SJSA1 (cell line): ENCODE measurements around the gene TGFBR3L. TPM values are rescaled to one million over a fixed set of nuclear protein-coding genes. Genes with fewer than 3 reads are reported as not detected.

Experiments
- DNase-seq, 2 experiments: peaks; one replicate each; pipeline ENCODE4 v3.0.0-alpha.2; 2015 to 2020; ENCODE audit warnings: low spot score in 2 of 2, low read depth in 1 of 2
- H3K27ac ChIP-seq: fragments of 250-450 bp; sonication (Bioruptor Pico); 2 replicates; pipeline ENCODE4 v1.5.1; 2020; ENCODE audit warnings: mild to moderate bottlenecking, moderate library complexity
- H3K27me3 ChIP-seq: fragments of 250-450 bp; sonication (Bioruptor Pico); replicated peaks from 2 replicates; pipeline ENCODE4 v1.5.1; 2020; ENCODE audit warnings: mild to moderate bottlenecking, moderate library complexity
- H3K36me3 ChIP-seq: fragments of 250-450 bp; sonication (Bioruptor Pico); 2 replicates; pipeline ENCODE4 v1.5.1; 2020; ENCODE audit warnings: mild to moderate bottlenecking
- H3K4me1 ChIP-seq: fragments of 250-450 bp; sonication (Bioruptor Pico); replicated peaks from 2 replicates; pipeline ENCODE4 v1.6.1; 2021; ENCODE audit warnings: mild to moderate bottlenecking
- H3K4me3 ChIP-seq: fragments of 250-450 bp; sonication (Bioruptor Pico); 2 replicates; pipeline ENCODE4 v1.5.1; 2020; ENCODE audit warnings: mild to moderate bottlenecking
- H3K9me3 ChIP-seq: fragments of 250-450 bp; sonication (Bioruptor Pico); replicated peaks from 2 replicates; pipeline ENCODE4 v1.5.1; 2020; ENCODE audit warnings: mild to moderate bottlenecking
- total RNA-seq: library from RNA; depleted of rRNA; stranded (reverse); fragments of >200 nt; shearing (Covaris generic); gene quantifications from 2 replicates; pipeline ENCODE4 v1.2.3, GENCODE V29; 2014; rRNA removed

The TGFBR3L gene
- total RNA-seq, 1 experiment from 2014 or later: not detected

DNA sequence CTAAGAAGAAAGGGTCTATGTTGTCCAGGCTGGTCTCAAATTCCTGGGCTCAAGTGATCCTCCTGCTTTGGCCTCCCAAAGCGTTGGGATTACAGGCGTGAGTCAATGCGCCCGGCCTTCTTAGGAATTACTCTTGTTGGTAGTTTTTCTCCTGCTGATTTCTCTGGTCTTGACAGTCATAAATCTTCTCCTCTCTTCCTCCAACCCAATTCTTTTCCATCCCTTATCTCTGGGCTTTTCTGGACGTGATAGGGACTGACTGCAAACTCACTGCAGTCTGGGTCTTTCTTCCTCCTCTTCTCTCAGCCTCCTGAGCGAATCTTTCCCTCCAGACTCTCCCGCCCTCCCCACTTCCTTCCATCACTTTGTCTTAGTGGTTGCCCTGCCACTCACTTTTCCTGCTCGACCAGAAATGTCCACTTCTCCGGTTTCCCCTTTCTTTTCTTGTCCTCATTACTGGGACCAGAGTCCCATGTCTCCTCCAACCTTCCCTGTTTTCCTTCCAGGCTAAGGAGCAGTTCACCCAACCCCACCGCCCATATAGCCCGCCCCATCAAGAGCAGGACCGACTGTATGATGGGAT, 50.7 kb downstream of the TGFBR3L start:
- H3K9me3 ChIP-seq: no peaks in the 10 kb centered on the region
- no peaks in the 10 kb centered on the region for H3K27me3 ChIP-seq
- no peak for DNase-seq
- H3K4me1 ChIP-seq: no peaks in the 10 kb centered on the region
- no peak overlapping the region for H3K4me3 ChIP-seq
- peaks cover 94% of the 10 kb centered on the region for H3K36me3 ChIP-seq
- no peak overlapping the region for H3K27ac ChIP-seq

DNA sequence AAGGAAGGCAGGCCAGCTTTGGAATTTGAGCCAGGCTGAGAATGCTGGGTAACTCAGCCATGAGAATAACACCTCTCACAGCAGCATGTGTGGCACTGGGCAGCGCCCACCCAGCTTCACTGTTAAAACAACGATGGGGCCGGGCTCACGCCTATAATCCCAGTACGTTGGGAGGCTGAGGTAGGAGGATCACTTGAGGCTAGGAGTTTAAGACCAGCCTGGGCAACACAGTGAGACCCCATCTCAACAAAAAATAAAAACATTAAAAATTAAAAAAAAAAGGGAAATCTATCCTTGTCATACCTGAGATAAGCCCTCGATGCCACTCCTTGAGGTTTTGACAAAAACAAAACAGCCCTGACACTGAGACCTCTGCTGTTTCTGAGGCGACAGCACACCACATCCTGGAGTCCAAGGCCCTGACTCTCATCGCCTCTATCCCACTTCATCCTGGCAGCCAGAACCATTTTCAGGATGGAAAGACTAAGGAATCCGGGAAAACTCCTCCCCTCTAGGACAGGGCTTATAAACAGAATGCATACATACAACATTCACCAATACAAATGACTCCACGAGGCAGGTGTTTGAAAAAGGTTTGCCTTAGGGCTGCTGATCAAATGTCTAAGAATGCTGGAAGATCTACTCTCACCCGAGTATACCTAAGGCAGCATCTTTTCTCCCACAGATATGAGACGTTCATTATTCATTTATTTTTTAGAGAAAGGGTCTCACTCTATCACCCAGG, 51.5 kb downstream of the TGFBR3L start:
- no peaks in the 10 kb centered on the region for H3K4me1 ChIP-seq
- no peak overlapping the region for H3K4me3 ChIP-seq
- H3K27ac ChIP-seq: no peak overlapping the region
- peaks cover 94% of the 10 kb centered on the region for H3K36me3 ChIP-seq
- H3K9me3 ChIP-seq: no peaks in the 10 kb centered on the region
- H3K27me3 ChIP-seq: no peaks in the 10 kb centered on the region
- no peak for DNase-seq

DNA sequence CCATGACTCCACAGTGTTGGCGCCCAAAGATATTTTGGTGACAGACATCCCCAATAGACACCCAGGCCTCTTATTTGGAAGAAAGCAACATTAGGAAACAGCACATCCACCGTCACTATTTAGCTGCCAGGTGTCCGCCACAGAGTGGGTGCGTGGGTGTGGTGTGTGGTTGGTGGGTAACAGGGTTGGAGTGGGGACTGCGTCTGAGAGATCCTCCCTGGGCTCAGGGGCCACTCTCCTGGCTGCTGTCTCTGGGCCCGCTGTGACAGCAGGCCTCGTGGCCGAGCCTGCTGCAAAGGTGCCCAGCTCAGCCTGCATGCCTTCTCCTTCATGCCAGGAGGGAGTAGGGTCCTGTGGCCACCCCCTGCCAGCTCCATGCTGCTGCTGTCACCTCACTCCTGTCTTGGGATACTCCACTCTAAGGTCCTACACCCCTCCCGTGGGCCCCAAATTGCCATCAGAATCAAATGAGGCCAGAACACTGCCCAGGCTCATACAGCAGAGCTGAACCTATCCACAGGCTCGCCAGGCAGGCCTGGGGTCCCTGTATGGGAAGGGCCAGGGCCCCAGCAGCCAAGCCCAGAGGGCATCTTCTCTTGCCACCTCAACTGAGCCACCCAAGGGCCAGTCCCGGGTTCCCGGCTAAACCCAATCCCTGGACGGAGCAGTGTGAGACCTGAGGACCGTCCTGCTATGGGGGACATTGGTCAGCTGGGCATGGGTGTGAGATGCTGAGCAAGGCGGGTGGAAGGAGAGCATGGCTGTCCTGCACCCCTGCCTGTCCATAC, 53.6 kb downstream of the TGFBR3L start:
- Histone ChIP-seq H3K27ac (no peak overlapping the region), H3K9me3 (no peaks in the 10 kb centered on the region), H3K4me1 (no peaks in the 10 kb centered on the region), H3K4me3 (no peak overlapping the region), H3K36me3 (peaks cover 96% of the 10 kb centered on the region), H3K27me3 (no peaks in the 10 kb centered on the region)
- DNase-seq: no peak

Other genes starting within 250 kb of the TGFBR3L start
- gene RETN, start 245.8 kb upstream of the TGFBR3L start, total RNA-seq: not detected in 2 replicates
- not detected in 2 replicates for gene MCEMP1, start 237.7 kb upstream of the TGFBR3L start, total RNA-seq
- gene TRAPPC5, start 234.0 kb upstream of the TGFBR3L start, total RNA-seq: 129 and 131 TPM in 2 replicates
- not detected in 2 replicates for gene FCER2, start 212.7 kb upstream of the TGFBR3L start, total RNA-seq
- not detected in 2 replicates for gene CLEC4G, start 182.7 kb upstream of the TGFBR3L start, total RNA-seq
- gene CD209, start 167.3 kb upstream of the TGFBR3L start, total RNA-seq: not detected in 2 replicates
- gene CLEC4M, start 151.6 kb upstream of the TGFBR3L start, total RNA-seq: not detected in 2 replicates
- gene EVI5L, start 84.6 kb upstream of the TGFBR3L start, total RNA-seq: 15.6 and 16.3 TPM in 2 replicates
- not detected in 2 replicates for gene PRR36, start 40.4 kb upstream of the TGFBR3L start, total RNA-seq
- gene LRRC8E, start 26.3 kb upstream of the TGFBR3L start, total RNA-seq: 1.9 and 2.1 TPM in 2 replicates
- 3.2 and 9.7 TPM in 2 replicates for gene MAP2K7, start 11.0 kb upstream of the TGFBR3L start, total RNA-seq
- 26.6 and 27.8 TPM in 2 replicates for gene SNAPC2, start 5.5 kb downstream of the TGFBR3L start, total RNA-seq
- gene CTXN1, start 11.3 kb downstream of the TGFBR3L start, total RNA-seq: not detected in 2 replicates
- 49.6 and 65.3 TPM in 2 replicates for gene TIMM44, start 28.8 kb downstream of the TGFBR3L start, total RNA-seq
- gene ELAVL1, start 90.8 kb downstream of the TGFBR3L start, total RNA-seq: 39.5 and 74.6 TPM in 2 replicates
- not detected in 2 replicates for gene CCL25, start 137.9 kb downstream of the TGFBR3L start, total RNA-seq
- not detected in 2 replicates for gene FBN3, start 234.8 kb downstream of the TGFBR3L start, total RNA-seq